Measurements from ENCODE around the gene TRAPPC10.
"Not testable (repeated sequence)": the region's sequence is repeated elsewhere in the genome, so short reads cannot be mapped to it uniquely, and the experiment has no call there.

The TRAPPC10 gene

DNA sequence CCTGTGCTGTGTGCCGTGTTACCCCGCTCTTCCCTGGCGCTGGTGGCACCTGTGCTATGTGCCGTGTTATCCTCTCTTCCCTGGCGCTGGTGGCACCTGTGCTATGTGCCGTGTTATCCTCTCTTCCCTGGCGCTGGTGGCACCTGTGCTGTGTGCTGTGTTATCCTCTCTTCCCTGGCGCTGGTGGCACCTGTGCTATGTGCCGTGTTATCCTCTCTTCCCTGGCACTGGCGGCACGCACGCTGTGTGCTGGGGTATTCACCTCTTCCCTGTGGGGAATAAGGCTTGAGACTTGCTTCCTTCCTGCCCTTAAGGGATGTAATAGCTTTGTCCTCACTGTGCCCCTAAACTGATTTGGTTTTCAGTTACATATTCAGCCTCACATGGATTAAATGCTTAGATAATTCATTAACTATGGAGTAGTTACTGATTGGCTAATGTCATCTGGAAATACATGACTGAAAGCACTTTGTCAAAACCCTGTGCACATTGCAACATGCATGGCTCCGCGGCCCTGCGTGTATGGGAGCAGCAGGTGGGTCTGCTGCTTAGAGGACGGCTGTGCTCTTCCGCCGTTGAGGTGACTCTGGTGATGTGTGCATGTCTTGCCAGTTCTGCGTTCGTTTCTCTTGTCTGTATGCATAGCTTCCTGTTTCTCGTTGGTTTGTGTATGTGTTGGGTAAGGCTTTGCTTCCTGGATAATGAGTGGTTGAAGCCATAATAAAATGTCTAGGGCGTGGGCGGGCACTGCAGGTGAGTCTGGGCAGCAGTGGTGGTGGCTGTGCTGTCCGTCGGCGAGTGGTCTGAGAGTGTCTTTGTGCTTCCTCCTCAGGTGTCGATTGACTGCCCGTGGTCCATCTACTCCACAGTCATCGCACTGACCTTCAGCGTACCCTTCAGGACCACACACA, 77.1 kb downstream of the TRAPPC10 start:
- Histone ChIP-seq H3K9ac (ENCODE audit: insufficient read length, low read depth) (no peak overlapping the region), H3K9me3 (ENCODE audit: insufficient read depth, low read length) (no peaks in the 10 kb centered on the region), H3K36me3 (ENCODE audit: insufficient read depth, insufficient read length, low read length) (peaks cover 95% of the 10 kb centered on the region), H3K4me1 (ENCODE audit: insufficient read depth, insufficient read length) (no peaks in the 10 kb centered on the region), H3K27me3 (ENCODE audit: insufficient read depth, insufficient read length) (no peaks in the 10 kb centered on the region), H3K4me3 (ENCODE audit: insufficient read length, low read depth) (no peak overlapping the region)
- no peak for DNase-seq (ENCODE audit: low read depth, low spot score)
- TF ChIP-seq YY1 (IDR thresholded peaks at IDR 0.05; ENCODE audit: insufficient read depth, insufficient read length) (no peak), SUZ12 (IDR thresholded peaks at IDR 0.05; ENCODE audit: extremely low read depth, insufficient read depth, insufficient read length) (no peak), ZNF274 (IDR thresholded peaks at IDR 0.05; ENCODE audit: low read depth, low read length) (no peak)

- H3K9ac ChIP-seq (ENCODE audit: insufficient read length, low read depth): no peak overlapping the region
These were observed 78.2 kb downstream of the TRAPPC10 start for GRCh38 chr21:44090325-44090724.

GRCh38 chr21:44092211-44092610, 80.1 kb downstream of the TRAPPC10 start:
- Histone ChIP-seq H3K4me3 (ENCODE audit: insufficient read length, low read depth) (no peak overlapping the region), H3K9me3 (ENCODE audit: insufficient read depth, low read length) (no peaks in the 10 kb centered on the region), H3K36me3 (ENCODE audit: insufficient read depth, insufficient read length, low read length) (peaks cover 72% of the 10 kb centered on the region), H3K27me3 (ENCODE audit: insufficient read depth, insufficient read length) (no peaks in the 10 kb centered on the region), H3K4me1 (ENCODE audit: insufficient read depth, insufficient read length) (no peaks in the 10 kb centered on the region), H3K9ac (ENCODE audit: insufficient read length, low read depth) (no peak overlapping the region)
- no peak for DNase-seq (ENCODE audit: low read depth, low spot score)
- no peak for TF ChIP-seq ZNF274 (IDR thresholded peaks at IDR 0.05; ENCODE audit: low read depth, low read length)
- no peak for TF ChIP-seq SUZ12 (IDR thresholded peaks at IDR 0.05; ENCODE audit: extremely low read depth, insufficient read depth, insufficient read length)
- TF ChIP-seq YY1 (IDR thresholded peaks at IDR 0.05; ENCODE audit: insufficient read depth, insufficient read length): no peak

More at GRCh38 chr21:44090325-44090724, 78.2 kb downstream of the TRAPPC10 start:
- no peak overlapping the region for H3K4me3 ChIP-seq (ENCODE audit: insufficient read length, low read depth)
- no peaks in the 10 kb centered on the region for H3K27me3 ChIP-seq (ENCODE audit: insufficient read depth, insufficient read length)
- H3K36me3 ChIP-seq (ENCODE audit: insufficient read depth, insufficient read length, low read length): peaks cover 91% of the 10 kb centered on the region
- no peak for TF ChIP-seq ZNF274 (IDR thresholded peaks at IDR 0.05; ENCODE audit: low read depth, low read length)
- no peak for TF ChIP-seq YY1 (IDR thresholded peaks at IDR 0.05; ENCODE audit: insufficient read depth, insufficient read length)
- H3K4me1 ChIP-seq (ENCODE audit: insufficient read depth, insufficient read length): no peaks in the 10 kb centered on the region
- no peak for DNase-seq (ENCODE audit: low read depth, low spot score)
- H3K9me3 ChIP-seq (ENCODE audit: insufficient read depth, low read length): no peaks in the 10 kb centered on the region

DNA sequence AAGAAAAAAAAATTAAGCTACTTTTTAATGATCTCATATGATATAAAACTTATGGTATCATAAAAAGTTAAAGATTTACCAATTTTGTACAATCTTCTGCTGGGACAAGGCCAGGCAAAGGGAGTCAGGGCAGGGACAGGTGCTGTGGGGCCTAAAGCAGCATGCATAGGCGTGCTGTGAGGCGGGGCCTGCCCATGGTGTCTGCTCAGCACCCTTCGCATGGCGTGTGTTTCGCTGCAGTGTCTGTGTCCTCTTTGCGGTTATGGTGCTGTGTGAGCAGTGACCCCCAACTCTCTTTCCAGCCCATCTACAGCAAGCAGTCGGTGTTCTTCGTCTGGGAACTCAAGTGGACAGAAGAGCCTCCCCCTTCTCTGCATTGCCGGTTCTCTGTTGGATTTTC, 81.7 kb downstream of the TRAPPC10 start:
- H3K9me3 ChIP-seq (ENCODE audit: insufficient read depth, low read length): no peaks in the 10 kb centered on the region
- H3K9ac ChIP-seq (ENCODE audit: insufficient read length, low read depth): no peak overlapping the region
- TF ChIP-seq ZNF274 (IDR thresholded peaks at IDR 0.05; ENCODE audit: low read depth, low read length) (no peak), SUZ12 (IDR thresholded peaks at IDR 0.05; ENCODE audit: extremely low read depth, insufficient read depth, insufficient read length) (no peak), YY1 (IDR thresholded peaks at IDR 0.05; ENCODE audit: insufficient read depth, insufficient read length) (no peak)
- H3K4me1 ChIP-seq (ENCODE audit: insufficient read depth, insufficient read length): no peaks in the 10 kb centered on the region
- H3K4me3 ChIP-seq (ENCODE audit: insufficient read length, low read depth): no peak overlapping the region
- H3K27me3 ChIP-seq (ENCODE audit: insufficient read depth, insufficient read length): no peaks in the 10 kb centered on the region
- DNase-seq (ENCODE audit: low read depth, low spot score): no peak
- H3K36me3 ChIP-seq (ENCODE audit: insufficient read depth, insufficient read length, low read length): peaks cover 57% of the 10 kb centered on the region

DNA sequence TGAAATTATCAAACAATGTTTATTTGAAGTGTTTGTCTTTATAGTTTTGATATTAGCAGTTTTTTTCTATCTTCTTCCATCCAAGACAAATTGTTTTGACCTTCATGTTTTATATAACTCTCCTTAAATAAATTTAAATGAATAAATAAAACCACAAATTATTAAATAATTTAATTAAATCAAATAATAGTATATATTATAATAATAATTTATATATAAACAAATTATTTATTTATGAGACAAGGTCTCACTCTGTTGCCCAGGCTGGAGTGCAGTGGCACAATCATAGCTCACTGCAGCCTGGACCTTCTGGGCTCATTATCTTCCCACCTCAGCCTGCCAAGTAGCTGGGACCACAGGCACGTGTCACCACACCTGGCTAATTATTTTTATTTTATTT, 82.7 kb downstream of the TRAPPC10 start:
- Histone ChIP-seq H3K9ac (ENCODE audit: insufficient read length, low read depth) (no peak overlapping the region), H3K36me3 (ENCODE audit: insufficient read depth, insufficient read length, low read length) (peaks cover 46% of the 10 kb centered on the region), H3K4me3 (ENCODE audit: insufficient read length, low read depth) (no peak overlapping the region), H3K27me3 (ENCODE audit: insufficient read depth, insufficient read length) (no peaks in the 10 kb centered on the region), H3K9me3 (ENCODE audit: insufficient read depth, low read length) (no peaks in the 10 kb centered on the region), H3K4me1 (ENCODE audit: insufficient read depth, insufficient read length) (no peaks in the 10 kb centered on the region)
- no peak for TF ChIP-seq SUZ12 (IDR thresholded peaks at IDR 0.05; ENCODE audit: extremely low read depth, insufficient read depth, insufficient read length)
- no peak for TF ChIP-seq ZNF274 (IDR thresholded peaks at IDR 0.05; ENCODE audit: low read depth, low read length)
- TF ChIP-seq YY1 (IDR thresholded peaks at IDR 0.05; ENCODE audit: insufficient read depth, insufficient read length): no peak
- DNase-seq (ENCODE audit: low read depth, low spot score): no peak

GRCh38 chr21:44098507-44098906, 86.4 kb downstream of the TRAPPC10 start:
- H3K4me3 ChIP-seq (ENCODE audit: insufficient read length, low read depth); H3K4me1 ChIP-seq (ENCODE audit: insufficient read depth, insufficient read length); DNase-seq (ENCODE audit: low read depth, low spot score); H3K9me3 ChIP-seq (ENCODE audit: insufficient read depth, low read length); H3K9ac ChIP-seq (ENCODE audit: insufficient read length, low read depth); H3K27me3 ChIP-seq (ENCODE audit: insufficient read depth, insufficient read length): not testable (repeated sequence)
- H3K36me3 ChIP-seq (ENCODE audit: insufficient read depth, insufficient read length, low read length): peaks cover 14% of the 10 kb centered on the region

GRCh38 chr21:44098964-44099363, 86.9 kb downstream of the TRAPPC10 start:
- H3K9me3 ChIP-seq (ENCODE audit: insufficient read depth, low read length); H3K27me3 ChIP-seq (ENCODE audit: insufficient read depth, insufficient read length); DNase-seq (ENCODE audit: low read depth, low spot score); H3K4me3 ChIP-seq (ENCODE audit: insufficient read length, low read depth); H3K36me3 ChIP-seq (ENCODE audit: insufficient read depth, insufficient read length, low read length); H3K9ac ChIP-seq (ENCODE audit: insufficient read length, low read depth); H3K4me1 ChIP-seq (ENCODE audit: insufficient read depth, insufficient read length): not testable (repeated sequence)

DNA sequence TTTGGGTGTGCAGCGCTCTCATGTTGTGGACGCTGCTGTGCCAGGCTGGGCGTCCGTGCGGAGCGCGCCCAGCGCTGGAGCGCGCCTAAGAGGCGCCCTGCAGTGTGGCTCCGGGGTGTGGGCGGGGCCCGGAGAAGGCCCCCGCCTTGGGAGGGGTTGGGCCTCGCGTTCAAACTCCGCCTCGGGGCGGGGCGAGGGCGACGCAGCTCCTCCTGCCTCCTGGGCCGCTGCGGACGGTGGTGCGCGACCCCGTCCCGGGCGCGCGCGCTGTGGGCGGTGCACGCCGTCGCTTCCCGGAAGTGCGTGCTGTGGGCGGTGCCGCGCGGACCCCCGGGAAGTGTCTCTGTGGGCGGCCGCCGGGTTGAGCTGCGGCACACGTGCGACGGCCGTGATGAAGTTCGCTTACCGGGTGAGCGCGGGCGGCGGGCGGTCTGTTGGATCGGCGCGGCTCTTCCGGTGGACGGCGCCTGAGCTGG, 95.0 kb downstream of the TRAPPC10 start, which contains the start of gene PWP2:
TSS of gene PWP2 (plus strand) at position 374 of the 476 bp plus-strand sequence. CDS start at position 392, 18 bp downstream.
- not testable (repeated sequence) for DNase-seq (ENCODE audit: low read depth, low spot score); H3K4me1 ChIP-seq (ENCODE audit: insufficient read depth, insufficient read length); H3K27me3 ChIP-seq (ENCODE audit: insufficient read depth, insufficient read length); H3K9me3 ChIP-seq (ENCODE audit: insufficient read depth, low read length); H3K36me3 ChIP-seq (ENCODE audit: insufficient read depth, insufficient read length, low read length); H3K9ac ChIP-seq (ENCODE audit: insufficient read length, low read depth); H3K4me3 ChIP-seq (ENCODE audit: insufficient read length, low read depth)

DNA sequence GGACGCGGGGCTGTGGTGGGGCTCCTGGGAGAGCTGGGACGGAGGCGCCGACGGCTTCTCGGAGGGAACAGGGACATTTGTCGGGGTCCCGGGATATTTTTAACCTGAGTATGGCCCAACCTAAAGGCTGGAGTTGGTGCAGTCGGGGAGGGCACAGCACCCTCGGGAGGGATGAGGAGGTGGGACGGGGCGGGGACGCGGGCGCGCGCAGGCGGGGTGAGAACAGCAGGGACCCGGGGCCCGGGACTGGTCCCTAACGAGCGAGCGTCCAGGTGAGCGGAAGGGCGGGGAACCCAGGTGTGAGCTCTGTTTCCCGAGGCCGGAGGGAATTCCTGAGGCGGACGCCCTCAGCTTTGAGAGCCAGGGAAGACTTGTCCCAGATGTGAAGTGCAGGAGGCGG, 95.5 kb downstream of the TRAPPC10 start:
- H3K27me3 ChIP-seq (ENCODE audit: insufficient read depth, insufficient read length); DNase-seq (ENCODE audit: low read depth, low spot score); H3K4me3 ChIP-seq (ENCODE audit: insufficient read length, low read depth); H3K36me3 ChIP-seq (ENCODE audit: insufficient read depth, insufficient read length, low read length); H3K9me3 ChIP-seq (ENCODE audit: insufficient read depth, low read length); H3K4me1 ChIP-seq (ENCODE audit: insufficient read depth, insufficient read length); H3K9ac ChIP-seq (ENCODE audit: insufficient read length, low read depth): not testable (repeated sequence)

GRCh38 chr21:44113702-44114371, 101.7 kb downstream of the TRAPPC10 start:
- H3K36me3 ChIP-seq (ENCODE audit: insufficient read depth, insufficient read length, low read length); H3K9me3 ChIP-seq (ENCODE audit: insufficient read depth, low read length); H3K4me1 ChIP-seq (ENCODE audit: insufficient read depth, insufficient read length); H3K4me3 ChIP-seq (ENCODE audit: insufficient read length, low read depth); DNase-seq (ENCODE audit: low read depth, low spot score); H3K9ac ChIP-seq (ENCODE audit: insufficient read length, low read depth); H3K27me3 ChIP-seq (ENCODE audit: insufficient read depth, insufficient read length): not testable (repeated sequence)

Measured in NT2/D1 (cell line).